GM23248 (cell line): Measurements from ENCODE around the gene PIGQ.

ENCODE experiments used
- EZH2 ChIP-seq: fragments of 200-600 bp; sonication (generic); IDR thresholded peaks from 2 replicates; pipeline ENCODE4 v1.6.1; 2018; ENCODE audit warnings: antibody characterized with exemption, mild to moderate bottlenecking; ENCODE audit not compliant: insufficient read depth, poor library complexity, severe bottlenecking
- EZH2phosphoT487 ChIP-seq: fragments of 200-600 bp; sonication (generic); IDR thresholded peaks from 2 replicates; pipeline ENCODE4 v1.6.1; 2018; ENCODE audit warnings: antibody characterized with exemption, moderate library complexity, mild to moderate bottlenecking, low read depth; ENCODE audit not compliant: insufficient read depth

GRCh38 chr16:624526-625070, 54.8 kb downstream of the PIGQ start:
- no peak for TF ChIP-seq EZH2
- TF ChIP-seq EZH2phosphoT487, result no peak
